NCI-H748 treated with DMSO at 0.1 percent for 48 hours (cell line): ENCODE results near the gene SPRR1A.

Experiments used
- DNase-seq: peaks from one replicate; lab custom pipeline; 2025; lab: John Stamatoyannopoulos, UW

SPRR1A gene

GRCh38 chr1:153030895-153031294 lies 47.0 kb downstream of the SPRR1A start, which contains the start of gene SPRR1B:
Gene SPRR1B (plus strand): TSS chr1:153031203. CDS start chr1:153032346, 1,143 bp downstream.
- no peak for DNase-seq

GRCh38 chr1:153032073-153032472 lies 48.2 kb downstream of the SPRR1A start:
- no peak for DNase-seq

GRCh38 chr1:153032677-153033308 lies 48.9 kb downstream of the SPRR1A start:
- DNase-seq, result no peak

GRCh38 chr1:153035211-153035610 lies 51.3 kb downstream of the SPRR1A start:
- DNase-seq, result no peak
